Psoas muscle (tissue), 8 donors: ENCODE results near the gene AMFR. TPM values are rescaled to one million over a fixed set of nuclear protein-coding genes. Genes with fewer than 3 reads are reported as not detected.
A peak's percentile ranks its signal among the peaks of the same experiment; 100 is the strongest.

Source experiments
- ATAC-seq, 4 donors: fragments of 200-7000 bp; cut with Tn5 transposase; one replicate each; pipeline ENCODE4 v1.9.1; 2020; ENCODE audit warnings: moderate library complexity in 3 of 4, mild to moderate bottlenecking in 2 of 4
- DNase-seq, 2 donors: peaks; one replicate each; pipeline ENCODE4 v3.0.0-alpha.2; 2020
- H3K27ac ChIP-seq: fragments of 200-600 bp; one replicate; pipeline ENCODE4 v1.8.0; 2022
- H3K27me3 ChIP-seq, 3 donors: fragments of 200-600 bp in 1 of 3; one replicate each; pipeline versions ENCODE4 v1.6.1 to v1.8.0; 2013 to 2022; ENCODE audit warnings: low read length in 2 of 3, mild to moderate bottlenecking in 2 of 3, moderate library complexity in 1 of 3; ENCODE audit not compliant: insufficient read depth in 3 of 3
- H3K36me3 ChIP-seq, 2 donors: fragments of 200-600 bp in 1 of 2; one replicate each; pipeline versions ENCODE4 v1.6.1 to v1.8.0; 2013 to 2022; ENCODE audit warnings: low read depth in 1 of 2, mild to moderate bottlenecking in 1 of 2, moderate library complexity in 1 of 2; ENCODE audit not compliant: insufficient read depth in 1 of 2
- H3K4me1 ChIP-seq: fragments of 200-600 bp; one replicate; pipeline ENCODE4 v1.8.0; 2022
- H3K4me3 ChIP-seq: fragments of 200-600 bp; one replicate; pipeline ENCODE4 v1.8.0; 2022; ENCODE audit warnings: mild to moderate bottlenecking
- H3K9me3 ChIP-seq: fragments of 200-600 bp; one replicate; pipeline ENCODE4 v1.8.0; 2022
- CTCF ChIP-seq: fragments of 200-600 bp; IDR thresholded peaks from one replicate; pipeline ENCODE4 v1.8.0; 2022; ENCODE audit warnings: antibody characterized with exemption
- WGBS, 3 donors: extraction: QIAGEN DNeasy Blood & Tissue Kit; methylation state at CpG; one replicate each; pipeline versions ENCODE4 v1.1.6 to v1.1.7; 2013; 5-methylcytosine and 5-hydroxymethylcytosine counted together
- intact Hi-C, 2 donors: fragments of 100-400 bp; cut with DNase I; formaldehyde crosslinking; loops; one replicate each; pipeline versions ENCODE4 v1.11.0 to v1.14.2; 2022
- polyA plus RNA-seq, 3 donors: library from polyadenylated mRNA; stranded (reverse); fragments of 200-250 nt; gene quantifications; one replicate each; pipeline ENCODE4 v1.2.3, GENCODE V29; 2013
- total RNA-seq, 4 donors: library from RNA; stranded (reverse); fragmentation: NEBNext Ultra II Directional in 2 of 4; extraction: Animal tissue kit (Norgen Biotek cat#: 25700) in 2 of 4; gene quantifications; one replicate each; pipeline versions ENCODE4 v1.2.1 to v1.2.4, GENCODE V29; 2021 to 2023
- donor health status: healthy with polysubstance abuse.
- donor health status: DM: no; HTN: no; CAD: no; lungs with moderate emphysema.
- donor health status: Bipolar disorder and iron deficiency.
- donor health status: healthy.
- donor health status: DM: yes; HTN: yes; CAD: no.
- donor health status: DM: no; HTN: no; CAD: no.
- donor health status: DM: no; HTN: no; CAD: no.
- donor health status: DM: yes; HTN: yes; CAD: no.

Gene AMFR
- total and polyA plus RNA-seq, 7 donors, result 106 to 453 (median 193) TPM

GRCh38 chr16:56351481-56351880 is 73.9 kb downstream of the AMFR start:
- DNase-seq (peak in 1 of 2 donors; percentile 37), ATAC-seq (no peak)
- H3K27me3 ChIP-seq, result no peaks in the 10 kb centered on the region
- TF ChIP-seq CTCF, result no peak
- H3K4me1 ChIP-seq, result peaks cover 6% of the 10 kb centered on the region
- no peaks in the 10 kb centered on the region for H3K9me3 ChIP-seq
- no peak overlapping the region for H3K4me3 ChIP-seq
- WGBS, 3 donors, result 94 to 95% (median 95%) methylated on average over 6 of the region's 6 CpGs
- no peaks in the 10 kb centered on the region for H3K36me3 ChIP-seq
- H3K27ac ChIP-seq, result no peak overlapping the region
- intact Hi-C loops, result no loop called here

- ATAC-seq (no peak), DNase-seq (peak in 1 of 2 donors; percentile 45)
- TF ChIP-seq CTCF, result no peak
- 83 to 91% (median 84%) methylated on average over 22 of the region's 22 CpGs for WGBS, 3 donors
- Histone ChIP-seq H3K27ac (no peak overlapping the region), H3K36me3 (no peaks in the 10 kb centered on the region), H3K9me3 (no peaks in the 10 kb centered on the region), H3K27me3 (no peaks in the 10 kb centered on the region), H3K4me1 (no peaks in the 10 kb centered on the region), H3K4me3 (no peak overlapping the region)
- intact Hi-C loops, result no loop called here
Observed at GRCh38 chr16:56350491-56351405, 74.6 kb downstream of the AMFR start.

GRCh38 chr16:56349711-56350161 is 75.6 kb downstream of the AMFR start:
- no peak for TF ChIP-seq CTCF
- H3K9me3 ChIP-seq, result no peaks in the 10 kb centered on the region
- peak in 2 of 4 donors; percentile 34 to 42 for ATAC-seq
- H3K36me3 ChIP-seq, result no peaks in the 10 kb centered on the region
- no peaks in the 10 kb centered on the region for H3K4me1 ChIP-seq
- peak in 1 of 2 donors; percentile 41 for DNase-seq
- intact Hi-C loops, result no loop called here
- H3K4me3 ChIP-seq, result no peak overlapping the region
- 84 to 90% (median 88%) methylated on average over 16 of the region's 16 CpGs for WGBS, 3 donors
- no peaks in the 10 kb centered on the region for H3K27me3 ChIP-seq
- no peak overlapping the region for H3K27ac ChIP-seq

- intact Hi-C loops, result no loop called here
- WGBS, 3 donors, result 93 to 96% (median 94%) methylated on average over 2 of the region's 2 CpGs
- TF ChIP-seq CTCF, result no peak
- DNase-seq (peak in 1 of 2 donors; percentile 24), ATAC-seq (no peak)
- Histone ChIP-seq H3K4me3 (no peak overlapping the region), H3K9me3 (no peaks in the 10 kb centered on the region), H3K4me1 (no peaks in the 10 kb centered on the region), H3K27me3 (no peaks in the 10 kb centered on the region), H3K27ac (no peak overlapping the region), H3K36me3 (no peaks in the 10 kb centered on the region)
Observed at GRCh38 chr16:56349086-56349415, 76.3 kb downstream of the AMFR start.
